Measurements from ENCODE around the gene GTF2E1. TPM values are rescaled to one million over a fixed set of nuclear protein-coding genes. Genes with fewer than 3 reads are reported as not detected.

GTF2E1 gene
- total RNA-seq, 1 donor from 2014 or later, result 31.6 TPM

DNA sequence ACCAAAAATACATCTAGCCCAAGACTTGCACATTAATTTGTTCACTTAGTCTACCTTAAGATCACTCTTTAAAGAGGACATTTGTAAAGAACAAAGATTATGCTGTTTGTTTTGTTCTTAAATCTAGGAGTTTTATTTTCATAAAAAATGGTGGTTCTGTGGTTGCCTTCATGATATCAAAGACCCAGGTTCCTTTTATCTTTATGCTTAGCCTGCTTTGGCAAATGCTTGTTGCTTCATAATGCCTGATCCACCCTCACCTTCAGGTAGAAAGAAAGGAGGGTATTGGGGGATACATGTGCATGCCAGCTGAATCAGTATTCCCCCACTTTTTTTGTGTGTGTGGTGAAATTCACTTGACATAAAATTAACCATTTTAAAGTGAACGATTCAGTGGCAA, 48.5 kb downstream of the GTF2E1 start:
- Mint-ChIP-seq H3K9me3 (ENCODE audit: unreplicated experiment) (no peaks in the 10 kb centered on the region), H3K27ac (ENCODE audit: unreplicated experiment) (peak overlapping the region; percentile 19)
- TF ChIP-seq EZH2 (IDR thresholded peaks at IDR 0.05; ENCODE audit: insufficient read depth, low read length), result no peak
- TF ChIP-seq, protein P1, sequence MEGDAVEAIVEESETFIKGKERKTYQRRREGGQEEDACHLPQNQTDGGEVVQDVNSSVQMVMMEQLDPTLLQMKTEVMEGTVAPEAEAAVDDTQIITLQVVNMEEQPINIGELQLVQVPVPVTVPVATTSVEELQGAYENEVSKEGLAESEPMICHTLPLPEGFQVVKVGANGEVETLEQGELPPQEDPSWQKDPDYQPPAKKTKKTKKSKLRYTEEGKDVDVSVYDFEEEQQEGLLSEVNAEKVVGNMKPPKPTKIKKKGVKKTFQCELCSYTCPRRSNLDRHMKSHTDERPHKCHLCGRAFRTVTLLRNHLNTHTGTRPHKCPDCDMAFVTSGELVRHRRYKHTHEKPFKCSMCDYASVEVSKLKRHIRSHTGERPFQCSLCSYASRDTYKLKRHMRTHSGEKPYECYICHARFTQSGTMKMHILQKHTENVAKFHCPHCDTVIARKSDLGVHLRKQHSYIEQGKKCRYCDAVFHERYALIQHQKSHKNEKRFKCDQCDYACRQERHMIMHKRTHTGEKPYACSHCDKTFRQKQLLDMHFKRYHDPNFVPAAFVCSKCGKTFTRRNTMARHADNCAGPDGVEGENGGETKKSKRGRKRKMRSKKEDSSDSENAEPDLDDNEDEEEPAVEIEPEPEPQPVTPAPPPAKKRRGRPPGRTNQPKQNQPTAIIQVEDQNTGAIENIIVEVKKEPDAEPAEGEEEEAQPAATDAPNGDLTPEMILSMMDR (IDR thresholded peaks at IDR 0.05; ENCODE audit: insufficient read depth, low read depth, low read length), result no peak

DNA sequence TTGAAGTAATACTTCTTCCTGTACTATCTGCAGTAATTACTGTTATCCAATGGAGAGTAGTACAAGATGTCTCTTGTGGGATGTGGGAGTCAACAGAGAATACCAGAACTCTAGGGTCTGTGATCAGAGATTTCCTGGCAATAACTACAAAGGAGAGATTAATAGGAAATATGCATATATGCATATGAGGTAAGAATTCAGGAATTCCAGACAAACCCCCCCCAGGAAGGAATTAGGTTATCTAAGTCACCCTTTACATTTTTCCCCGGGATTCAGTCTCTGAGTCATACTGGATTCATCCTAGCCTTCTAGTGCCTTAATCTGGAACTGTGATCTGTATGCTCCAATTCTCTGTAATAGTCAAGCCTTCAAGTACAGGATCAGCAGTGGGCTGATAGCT, 49.4 kb downstream of the GTF2E1 start:
- H3K27ac ChIP-seq (ENCODE audit: low read depth, low read length), result peak overlapping the region; percentile 33
- Mint-ChIP-seq H3K27ac (ENCODE audit: unreplicated experiment) (peak overlapping the region; percentile 84), H3K4me1 (ENCODE audit: low read depth, unreplicated experiment) (peaks cover 24% of the 10 kb centered on the region), H3K36me3 (ENCODE audit: low read depth, unreplicated experiment) (no peaks in the 10 kb centered on the region), H3K4me3 (ENCODE audit: unreplicated experiment) (no peak overlapping the region), H3K9me3 (ENCODE audit: unreplicated experiment) (no peaks in the 10 kb centered on the region), H3K27me3 (ENCODE audit: low read depth, unreplicated experiment) (no peaks in the 10 kb centered on the region)
- H2AFZ ChIP-seq (ENCODE audit: low read depth, low read length), result no peak overlapping the region
- FAIRE-seq, result peak; percentile 100
- H3K9me3 ChIP-seq (ENCODE audit: insufficient read depth, low read depth, low read length), result no peaks in the 10 kb centered on the region
- peak overlapping the region; percentile 49 for H3K4me2 ChIP-seq (ENCODE audit: low read length)
- H3K4me3 ChIP-seq (ENCODE audit: insufficient read depth, low read depth, low read length), result no peak overlapping the region
- H4K20me1 ChIP-seq (ENCODE audit: insufficient read depth, low read length), result no peaks in the 10 kb centered on the region
- H3K9ac ChIP-seq (ENCODE audit: low read length), result peak overlapping the region; percentile 16
- TF ChIP-seq EZH2 (IDR thresholded peaks at IDR 0.05; ENCODE audit: insufficient read depth, low read length), result no peak
- TF ChIP-seq, protein P1 (IDR thresholded peaks at IDR 0.05; ENCODE audit: insufficient read depth, low read depth, low read length), result no peak
- H3K79me2 ChIP-seq (ENCODE audit: insufficient read depth, low read length), result no peaks in the 10 kb centered on the region
- H3K4me1 ChIP-seq (ENCODE audit: insufficient read depth, low read length), result peaks cover 22% of the 10 kb centered on the region
- peak; percentile 80 for DNase-seq (ENCODE audit: low read depth)
- H3K36me3 ChIP-seq (ENCODE audit: insufficient read depth, low read length), result no peaks in the 10 kb centered on the region
- no peaks in the 10 kb centered on the region for H3K27me3 ChIP-seq (ENCODE audit: insufficient read depth, low read length)

More for the DNA sequence above, 48.5 kb downstream of the GTF2E1 start:
- Histone ChIP-seq H3K4me2 (ENCODE audit: low read length) (no peak overlapping the region), H3K27ac (ENCODE audit: low read depth, low read length) (no peak overlapping the region), H3K4me1 (ENCODE audit: insufficient read depth, low read length) (peaks cover 22% of the 10 kb centered on the region), H3K36me3 (ENCODE audit: insufficient read depth, low read length) (no peaks in the 10 kb centered on the region), H3K79me2 (ENCODE audit: insufficient read depth, low read length) (no peaks in the 10 kb centered on the region), H2AFZ (ENCODE audit: low read depth, low read length) (no peak overlapping the region), H3K4me3 (ENCODE audit: insufficient read depth, low read depth, low read length) (no peak overlapping the region), H4K20me1 (ENCODE audit: insufficient read depth, low read length) (no peaks in the 10 kb centered on the region), H3K27me3 (ENCODE audit: insufficient read depth, low read length) (no peaks in the 10 kb centered on the region), H3K9me3 (ENCODE audit: insufficient read depth, low read depth, low read length) (no peaks in the 10 kb centered on the region), H3K9ac (ENCODE audit: low read length) (no peak overlapping the region)
- Mint-ChIP-seq H3K4me3 (ENCODE audit: unreplicated experiment) (no peak overlapping the region), H3K4me1 (ENCODE audit: low read depth, unreplicated experiment) (peaks cover 32% of the 10 kb centered on the region), H3K36me3 (ENCODE audit: low read depth, unreplicated experiment) (no peaks in the 10 kb centered on the region), H3K27me3 (ENCODE audit: low read depth, unreplicated experiment) (no peaks in the 10 kb centered on the region)
- DNase-seq (ENCODE audit: low read depth) (no peak), FAIRE-seq (peak; percentile 37)

DNA sequence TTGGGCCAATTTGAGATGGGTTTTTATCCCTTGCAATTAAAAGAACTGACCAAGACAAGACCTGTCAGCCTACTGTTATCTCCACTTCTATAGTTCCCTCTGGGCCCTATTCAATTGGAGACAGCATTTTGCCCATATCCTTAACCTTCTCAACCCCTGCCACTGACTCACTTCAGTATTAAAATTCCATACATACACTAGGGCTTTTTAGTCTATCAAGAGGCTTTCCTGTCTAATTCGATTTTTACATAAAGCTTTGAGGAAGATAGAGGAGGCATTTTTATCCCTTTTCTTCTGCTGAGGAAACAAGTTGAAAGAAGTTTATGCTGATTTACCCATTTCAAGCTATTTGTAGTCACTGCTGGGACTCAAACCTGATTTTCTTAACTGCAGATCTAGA, 51.1 kb downstream of the GTF2E1 start:
- H3K27me3 Mint-ChIP-seq (ENCODE audit: low read depth, unreplicated experiment), result no peaks in the 10 kb centered on the region
- H3K27ac ChIP-seq (ENCODE audit: low read depth, low read length), result no peak overlapping the region

More for the DNA sequence above, 51.1 kb downstream of the GTF2E1 start:
- Histone ChIP-seq H2AFZ (ENCODE audit: low read depth, low read length) (no peak overlapping the region), H3K9me3 (ENCODE audit: insufficient read depth, low read depth, low read length) (no peaks in the 10 kb centered on the region), H3K9ac (ENCODE audit: low read length) (no peak overlapping the region), H3K4me3 (ENCODE audit: insufficient read depth, low read depth, low read length) (no peak overlapping the region), H3K79me2 (ENCODE audit: insufficient read depth, low read length) (no peaks in the 10 kb centered on the region), H3K36me3 (ENCODE audit: insufficient read depth, low read length) (no peaks in the 10 kb centered on the region), H4K20me1 (ENCODE audit: insufficient read depth, low read length) (no peaks in the 10 kb centered on the region), H3K4me1 (ENCODE audit: insufficient read depth, low read length) (peaks cover 22% of the 10 kb centered on the region), H3K27me3 (ENCODE audit: insufficient read depth, low read length) (no peaks in the 10 kb centered on the region), H3K4me2 (ENCODE audit: low read length) (peak overlapping the region; percentile 16)
- Mint-ChIP-seq H3K36me3 (ENCODE audit: low read depth, unreplicated experiment) (no peaks in the 10 kb centered on the region), H3K4me3 (ENCODE audit: unreplicated experiment) (no peak overlapping the region), H3K9me3 (ENCODE audit: unreplicated experiment) (no peaks in the 10 kb centered on the region), H3K4me1 (ENCODE audit: low read depth, unreplicated experiment) (peaks cover 27% of the 10 kb centered on the region), H3K27ac (ENCODE audit: unreplicated experiment) (peak overlapping the region; percentile 49)
- FAIRE-seq (peak; percentile 71), DNase-seq (ENCODE audit: low read depth) (no peak)
- no peak for TF ChIP-seq EZH2 (IDR thresholded peaks at IDR 0.05; ENCODE audit: insufficient read depth, low read length)
- TF ChIP-seq, protein P1 (IDR thresholded peaks at IDR 0.05; ENCODE audit: insufficient read depth, low read depth, low read length), result no peak
